ENCODE measurements around the gene CCDC15.

The CCDC15 gene

GRCh38 chr11:124953753-124954589 lies at the start of gene CCDC15:
TSS of gene CCDC15 (plus strand) at chr11:124954202. CDS start at chr11:124954733, 531 bp downstream.
- DNase-seq (ENCODE audit: low spot score): peak; percentile 99

- no peak for DNase-seq (ENCODE audit: low spot score)
Measured at GRCh38 chr11:124915541-124916369, 38.2 kb upstream of the CCDC15 start.

- DNase-seq (ENCODE audit: low spot score): no peak
Measured at GRCh38 chr11:124916370-124916710, 37.7 kb upstream of the CCDC15 start.

- DNase-seq (ENCODE audit: low spot score): peak; percentile 89
Measured at GRCh38 chr11:124917115-124917637, 36.8 kb upstream of the CCDC15 start.

GRCh38 chr11:124918950-124919349 lies 35.1 kb upstream of the CCDC15 start, which contains the start of gene HEPN1:
TSS of gene HEPN1 (plus strand) at chr11:124919250.
- no peak for DNase-seq (ENCODE audit: low spot score)

- no peak for DNase-seq (ENCODE audit: low spot score)
Measured at GRCh38 chr11:124919898-124920297, 34.1 kb upstream of the CCDC15 start.

GRCh38 chr11:124920356-124920755 lies 33.6 kb upstream of the CCDC15 start:
- no peak for DNase-seq (ENCODE audit: low spot score)

GRCh38 chr11:124920870-124921609 lies 33.0 kb upstream of the CCDC15 start:
- no peak for DNase-seq (ENCODE audit: low spot score)

GRCh38 chr11:124922831-124923230 lies 31.2 kb upstream of the CCDC15 start:
- DNase-seq (ENCODE audit: low spot score): no peak

- no peak for DNase-seq (ENCODE audit: low spot score)
Measured at GRCh38 chr11:124923296-124923695, 30.7 kb upstream of the CCDC15 start.

- DNase-seq (ENCODE audit: low spot score): no peak
Measured at GRCh38 chr11:124928942-124929665, 24.9 kb upstream of the CCDC15 start.

GRCh38 chr11:124930799-124931198 lies 23.2 kb upstream of the CCDC15 start:
- DNase-seq (ENCODE audit: low spot score): no peak

GRCh38 chr11:124934862-124935547 lies 19.0 kb upstream of the CCDC15 start:
- DNase-seq (ENCODE audit: low spot score): no peak

- DNase-seq (ENCODE audit: low spot score): peak; percentile 94
Measured at GRCh38 chr11:124935548-124936514, 18.2 kb upstream of the CCDC15 start, which contains the start of gene HEPACAM. TSS of gene HEPACAM (minus strand) at chr11:124936047. CDS start at chr11:124936006, 41 bp downstream.

GRCh38 chr11:124937336-124937935 lies 16.6 kb upstream of the CCDC15 start:
- no peak for DNase-seq (ENCODE audit: low spot score)

- DNase-seq (ENCODE audit: low spot score): no peak
Measured at GRCh38 chr11:124938206-124938765, 15.7 kb upstream of the CCDC15 start.

GRCh38 chr11:124938970-124939369 lies 15.0 kb upstream of the CCDC15 start:
- DNase-seq (ENCODE audit: low spot score): no peak

GRCh38 chr11:124941703-124942102 lies 12.3 kb upstream of the CCDC15 start:
- DNase-seq (ENCODE audit: low spot score): no peak

Data from putamen (tissue), 1 donor.